ENCODE data around the gene TNNT2. TPM values are rescaled to one million over a fixed set of nuclear protein-coding genes. Genes with fewer than 3 reads are reported as not detected.

TNNT2 gene
- total and polyA plus RNA-seq, 2 of the 4 experiments (the other 2 are of a cell fraction): 0.18 to 1.2 TPM

GRCh38 chr1:201324306-201324705, 53.2 kb downstream of the TNNT2 start:
- Histone ChIP-seq H3K23ac (ENCODE audit: low read depth, low read length) (no peak overlapping the region), H3K4me2 (ENCODE audit: low read depth, low read length) (no peak overlapping the region), H4K91ac (ENCODE audit: insufficient read depth, low read depth, low read length) (no peak overlapping the region), H2BK15ac (ENCODE audit: low read depth, low read length) (no peak overlapping the region), H2AFZ (replicated peaks; ENCODE audit: low read length, poor library complexity) (no peak overlapping the region), H4K20me1 (ENCODE audit: insufficient read depth, low read length) (no peaks in the 10 kb centered on the region), H3K9me1 (ENCODE audit: insufficient read depth, low read length) (no peaks in the 10 kb centered on the region; the same call in 1 of the 2 replicates), H3K27ac (ENCODE audit: insufficient read depth, low read length) (no peak overlapping the region), H3K27me3 (ENCODE audit: control insufficient read depth, insufficient read depth, low read length) (peaks cover 73% of the 10 kb centered on the region), H2AK5ac (ENCODE audit: low read depth, low read length) (no peak overlapping the region), H3K79me1 (ENCODE audit: low read depth in 1 of 2, low read length in 2 of 2) (no peaks in the 10 kb centered on the region), H3K56ac (ENCODE audit: extremely low read depth, insufficient read depth, low read length) (no peak overlapping the region), H3K4ac (ENCODE audit: low read depth, low read length) (no peak overlapping the region), H3K4me1 (ENCODE audit: control insufficient read depth, insufficient read depth, low read length) (no peaks in the 10 kb centered on the region), H2AK9ac (replicated peaks; ENCODE audit: low read depth, low read length, poor library complexity) (no peak overlapping the region), H4K5ac (ENCODE audit: low read depth, low read length) (no peak overlapping the region), H3K14ac (replicated peaks; ENCODE audit: low read depth, low read length) (no peak overlapping the region), H3K18ac (ENCODE audit: low read depth, low read length) (no peak overlapping the region), H3K36me3 (ENCODE audit: control insufficient read depth, insufficient read depth, low read length) (no peaks in the 10 kb centered on the region), H2BK5ac (ENCODE audit: low read depth, low read length, poor library complexity, severe bottlenecking) (no peak overlapping the region), H2BK20ac (ENCODE audit: low read depth, low read length) (no peak overlapping the region), H3K9ac (ENCODE audit: low read depth, low read length) (no peak overlapping the region), H4K8ac (ENCODE audit: low read depth in 2 of 2, low read length in 2 of 2) (no peak overlapping the region), H3K9me3 (ENCODE audit: control insufficient read depth, insufficient read depth, low read length) (peaks cover 2% of the 10 kb centered on the region; the same call in 1 of the 2 replicates), H2BK120ac (ENCODE audit: low read depth, low read length) (no peak overlapping the region), H3K4me3 (ENCODE audit: insufficient read depth, low read depth, low read length) (no peak overlapping the region)
- CTCF ChIA-PET: no interaction called here
- WGBS, 2 experiments (ENCODE audit: extremely low coverage in 2 of 2, insufficient read length in 1 of 2): no CpG with 5 or more reads among the region's 4 CpGs
- TF ChIP-seq ELK1 (IDR thresholded peaks at IDR 0.05; ENCODE audit: borderline replicate concordance, low read depth, low read length) (no peak), FOS (IDR thresholded peaks at IDR 0.05; ENCODE audit: low read depth, low read length) (no peak), NFE2L2 (IDR thresholded peaks at IDR 0.05; ENCODE audit: low read depth, low read length) (no peak)
- ATAC-seq (ENCODE audit: low read depth) (no peak), DNase-seq (no peak)
- no TSS peak for BruUV-seq (replicated peaks)
- in situ Hi-C loops (cut with MboI; ENCODE audit: low sequenced_read_pairs) (no loop called here), dilution Hi-C loops (cut with HindIII; ENCODE audit: low sequenced_read_pairs, unreplicated experiment) (no loop called here), intact Hi-C loops (cut with micrococcal nuclease) (no loop called here)
- POLR2A ChIA-PET (ENCODE audit: unreplicated experiment): no interaction called here

All from IMR-90 (cell line).